NT2/D1 (cell line): ENCODE measurements around the gene ZSCAN23.
"Not testable (repeated sequence)": the region's sequence is repeated elsewhere in the genome, so short reads cannot be mapped to it uniquely, and the experiment has no call there.

Experiments
- DNase-seq: peaks from one replicate; pipeline ENCODE4 v3.0.0-alpha.2; 2011; ENCODE audit warnings: low read depth, low spot score
- H3K27me3 ChIP-seq: 2 replicates; pipeline ENCODE4 v1.6.0; 2011; ENCODE audit warnings: mild to moderate bottlenecking; ENCODE audit not compliant: insufficient read length, insufficient read depth
- H3K36me3 ChIP-seq: 2 replicates; pipeline ENCODE4 v1.6.1; 2011; ENCODE audit warnings: mild to moderate bottlenecking, low read length, mixed read lengths; ENCODE audit not compliant: insufficient read depth, insufficient read length
- H3K4me1 ChIP-seq: 2 replicates; pipeline ENCODE4 v1.5.1; 2011; ENCODE audit not compliant: insufficient read depth, insufficient read length
- H3K4me3 ChIP-seq: 2 replicates; pipeline ENCODE4 v1.5.1; 2011; ENCODE audit warnings: low read depth; ENCODE audit not compliant: insufficient read length
- H3K9ac ChIP-seq: 2 replicates; pipeline ENCODE4 v1.6.0; 2011; ENCODE audit warnings: low read depth; ENCODE audit not compliant: insufficient read length
- H3K9me3 ChIP-seq: 2 replicates; pipeline ENCODE4 v1.5.1; 2011; ENCODE audit warnings: mild to moderate bottlenecking, low read length; ENCODE audit not compliant: insufficient read depth
- SUZ12 ChIP-seq: IDR thresholded peaks from 2 replicates; pipeline ENCODE4 v1.6.1; 2011; ENCODE audit not compliant: insufficient read length, insufficient read depth; ENCODE audit errors: extremely low read depth
- YY1 ChIP-seq: IDR thresholded peaks from 2 replicates; pipeline ENCODE4 v1.6.1; 2011; ENCODE audit not compliant: insufficient read length, insufficient read depth
- ZNF274 ChIP-seq: IDR thresholded peaks from 2 replicates; pipeline ENCODE4 v1.6.1; 2011; ENCODE audit warnings: mild to moderate bottlenecking, low read depth, low read length

Gene ZSCAN23

GRCh38 chr6:28429781-28430180 is 13.5 kb downstream of the ZSCAN23 start:
- Histone ChIP-seq H3K9me3 (peaks cover 6% of the 10 kb centered on the region; the same call in 1 of the 2 replicates), H3K36me3 (peaks cover 25% of the 10 kb centered on the region), H3K9ac (no peak overlapping the region), H3K4me1 (no peaks in the 10 kb centered on the region), H3K27me3 (no peaks in the 10 kb centered on the region), H3K4me3 (no peak overlapping the region)
- no peak for DNase-seq
- TF ChIP-seq YY1 (no peak), SUZ12 (no peak), ZNF274 (no peak)

GRCh38 chr6:28425944-28426541 is 17.2 kb downstream of the ZSCAN23 start:
- Histone ChIP-seq H3K9me3 (peaks cover 6% of the 10 kb centered on the region; the same call in 1 of the 2 replicates), H3K4me3 (no peak overlapping the region), H3K27me3 (no peaks in the 10 kb centered on the region), H3K4me1 (no peaks in the 10 kb centered on the region), H3K36me3 (peaks cover 27% of the 10 kb centered on the region), H3K9ac (no peak overlapping the region)
- TF ChIP-seq SUZ12, result no peak
- DNase-seq, result no peak

- TF ChIP-seq SUZ12, result no peak
- no peak for TF ChIP-seq ZNF274
- H3K9ac ChIP-seq, result no peak overlapping the region
- no peak for DNase-seq
Observed at GRCh38 chr6:28424163-28424562, 19.1 kb downstream of the ZSCAN23 start.

GRCh38 chr6:28423546-28423945 is 19.7 kb downstream of the ZSCAN23 start:
- Histone ChIP-seq H3K9me3 (peaks cover 6% of the 10 kb centered on the region; the same call in 1 of the 2 replicates), H3K9ac (no peak overlapping the region), H3K27me3 (no peaks in the 10 kb centered on the region), H3K4me1 (no peaks in the 10 kb centered on the region), H3K4me3 (no peak overlapping the region), H3K36me3 (peaks cover 18% of the 10 kb centered on the region)
- TF ChIP-seq YY1 (no peak), ZNF274 (no peak), SUZ12 (no peak)
- no peak for DNase-seq

More at GRCh38 chr6:28424163-28424562, 19.1 kb downstream of the ZSCAN23 start:
- Histone ChIP-seq H3K4me3 (no peak overlapping the region), H3K36me3 (peaks cover 18% of the 10 kb centered on the region), H3K4me1 (no peaks in the 10 kb centered on the region), H3K9me3 (peaks cover 6% of the 10 kb centered on the region; the same call in 1 of the 2 replicates), H3K27me3 (no peaks in the 10 kb centered on the region)

- Histone ChIP-seq H3K27me3 (no peaks in the 10 kb centered on the region), H3K9ac (no peak overlapping the region), H3K4me3 (no peak overlapping the region), H3K9me3 (no peaks in the 10 kb centered on the region), H3K4me1 (no peaks in the 10 kb centered on the region), H3K36me3 (no peaks in the 10 kb centered on the region)
- no peak for TF ChIP-seq YY1
- TF ChIP-seq ZNF274, result no peak
- no peak for TF ChIP-seq SUZ12
- no peak for DNase-seq
Observed at GRCh38 chr6:28413681-28414080, 29.6 kb downstream of the ZSCAN23 start.

- H3K4me3 ChIP-seq, result no peak overlapping the region
- H3K9ac ChIP-seq, result no peak overlapping the region
- H3K36me3 ChIP-seq, result no peaks in the 10 kb centered on the region
- H3K4me1 ChIP-seq, result no peaks in the 10 kb centered on the region
- TF ChIP-seq YY1 (no peak), SUZ12 (no peak), ZNF274 (no peak)
- H3K27me3 ChIP-seq, result no peaks in the 10 kb centered on the region
- no peaks in the 10 kb centered on the region for H3K9me3 ChIP-seq
- DNase-seq, result no peak
Observed at GRCh38 chr6:28410767-28411166, 32.5 kb downstream of the ZSCAN23 start.

GRCh38 chr6:28408076-28408802 is 35.1 kb downstream of the ZSCAN23 start:
- Histone ChIP-seq H3K9ac (no peak overlapping the region), H3K9me3 (no peaks in the 10 kb centered on the region), H3K4me1 (no peaks in the 10 kb centered on the region), H3K36me3 (no peaks in the 10 kb centered on the region), H3K4me3 (no peak overlapping the region), H3K27me3 (no peaks in the 10 kb centered on the region)
- no peak for TF ChIP-seq YY1
- no peak for TF ChIP-seq SUZ12
- TF ChIP-seq ZNF274, result no peak
- DNase-seq, result no peak

GRCh38 chr6:28407401-28407800 is 35.9 kb downstream of the ZSCAN23 start:
- no peaks in the 10 kb centered on the region for H3K4me1 ChIP-seq
- no peaks in the 10 kb centered on the region for H3K27me3 ChIP-seq
- TF ChIP-seq YY1, result no peak
- no peak for TF ChIP-seq ZNF274
- no peak for TF ChIP-seq SUZ12
- H3K9me3 ChIP-seq, result no peaks in the 10 kb centered on the region
- H3K36me3 ChIP-seq, result no peaks in the 10 kb centered on the region
- no peak overlapping the region for H3K4me3 ChIP-seq
- H3K9ac ChIP-seq, result no peak overlapping the region
- DNase-seq, result no peak

GRCh38 chr6:28403923-28404322 is 39.4 kb downstream of the ZSCAN23 start:
- not testable (repeated sequence) for H3K9ac ChIP-seq, H3K4me3 ChIP-seq, H3K4me1 ChIP-seq, H3K36me3 ChIP-seq, DNase-seq, H3K27me3 ChIP-seq, H3K9me3 ChIP-seq
